HepG2 (cell line): ENCODE data around the gene CTTNBP2NL. TPM values are rescaled to one million over a fixed set of nuclear protein-coding genes. Genes with fewer than 3 reads are reported as not detected.

Source experiments
- BHLHE40 ChIP-seq: IDR thresholded peaks from 2 replicates; pipeline ENCODE4 v1.6.1; 2011; ENCODE audit warnings: low read length, improper control_type of control experiment
- CHCHD3 ChIP-seq: sonication (generic); formaldehyde crosslinking; IDR thresholded peaks from 2 replicates; pipeline ENCODE4 v1.8.0; 2022; ENCODE audit warnings: mild to moderate bottlenecking, missing genetic modification reagents, moderate library complexity
- DDIT3 ChIP-seq: sonication (generic); formaldehyde crosslinking; IDR thresholded peaks from 2 replicates; pipeline ENCODE4 v1.4.0; 2020; ENCODE audit warnings: mild to moderate bottlenecking, missing genetic modification reagents
- E2F1 ChIP-seq: sonication (generic); formaldehyde crosslinking; IDR thresholded peaks from 2 replicates; pipeline ENCODE4 v1.5.0; 2020; ENCODE audit warnings: missing genetic modification reagents
- FOXP4 ChIP-seq: sonication (generic); formaldehyde crosslinking; IDR thresholded peaks from 2 replicates; pipeline ENCODE4 v1.4.0; 2020; ENCODE audit warnings: missing genetic modification reagents
- GFI1 ChIP-seq: sonication (generic); formaldehyde crosslinking; IDR thresholded peaks from 2 replicates; pipeline ENCODE4 v1.5.0; 2020; ENCODE audit warnings: missing genetic modification reagents, mild to moderate bottlenecking, borderline replicate concordance
- IKZF4 ChIP-seq: sonication (generic); formaldehyde crosslinking; IDR thresholded peaks from 2 replicates; pipeline ENCODE4 v1.5.1; 2020; ENCODE audit warnings: borderline replicate concordance, mild to moderate bottlenecking, low read depth, missing genetic modification reagents; ENCODE audit errors: not compliant biosample characterization
- MAX ChIP-seq: IDR thresholded peaks from 2 replicates; pipeline ENCODE4 v1.6.1; 2012; ENCODE audit warnings: inconsistent platforms
- MED13 ChIP-seq: sonication (generic); formaldehyde crosslinking; IDR thresholded peaks from 2 replicates; pipeline ENCODE4 v1.5.0; 2020; ENCODE audit warnings: missing genetic modification reagents
- RAD21 ChIP-seq: fragments of 450-650 bp; formaldehyde crosslinking; IDR thresholded peaks from 2 replicates; pipeline ENCODE4 v1.5.0; 2020; ENCODE audit warnings: mild to moderate bottlenecking
- RELA ChIP-seq: sonication (generic); formaldehyde crosslinking; IDR thresholded peaks from 2 replicates; pipeline ENCODE4 v1.4.0; 2020; ENCODE audit warnings: missing genetic modification reagents
- SIN3B ChIP-seq: fragments of 150-350 bp; IDR thresholded peaks from 2 replicates; pipeline ENCODE4 v1.6.1; 2014; ENCODE audit warnings: low read length
- SRY ChIP-seq: sonication (generic); formaldehyde crosslinking; IDR thresholded peaks from 2 replicates; pipeline ENCODE4 v1.8.0; 2022; ENCODE audit warnings: mild to moderate bottlenecking, missing genetic modification reagents
- STAT5B ChIP-seq: sonication (generic); formaldehyde crosslinking; IDR thresholded peaks from 2 replicates; pipeline ENCODE4 v1.4.0; 2020; ENCODE audit warnings: missing genetic modification reagents
- TEAD3 ChIP-seq: optimal IDR thresholded peaks from 2 replicates; pipeline ENCODE3; 2016; ENCODE audit warnings: borderline replicate concordance
- ZBTB20 ChIP-seq: sonication (generic); formaldehyde crosslinking; IDR thresholded peaks from 2 replicates; pipeline ENCODE4 v1.8.1; 2023; ENCODE audit warnings: missing genetic modification reagents, low read depth, mild to moderate bottlenecking, borderline replicate concordance
- ZNF780A ChIP-seq: sonication (generic); formaldehyde crosslinking; IDR thresholded peaks from 2 replicates; pipeline ENCODE4 v1.8.0; 2022; ENCODE audit warnings: mild to moderate bottlenecking, missing genetic modification reagents, moderate library complexity
- polyA plus RNA-seq, 8 experiments: library from polyadenylated mRNA; depleted of rRNA in 3 of 8; stranded (reverse) in 7 of 8; unstranded in 1 of 8; fragments of >200 nt; fragmentation: Illumina TruSeq in 4 of 8; extraction: Trizol in 4 of 8; gene quantifications; 2 replicates each; pipeline versions ENCODE4 v1.2.1 to v1.2.3, GENCODE V29; 2011 to 2016; ENCODE audit warnings: low read depth in 4 of 8, missing spikeins in 1 of 8, mixed read lengths in 1 of 8; ENCODE audit not compliant: insufficient read depth in 1 of 8
- total RNA-seq, 5 experiments: library from RNA; depleted of rRNA; stranded (reverse); fragments of >200 nt; fragmentation: Illumina TruSeq; extraction: Trizol; gene quantifications; 2 replicates each; pipeline ENCODE4 v1.2.3, GENCODE V29; 2016; ENCODE audit warnings: low read depth in 1 of 5
- TF ChIP-seq, protein P1 (sequence below): sonication (generic); formaldehyde crosslinking; IDR thresholded peaks from 2 replicates; pipeline ENCODE4 v1.5.0; 2020; ENCODE audit warnings: mild to moderate bottlenecking, missing genetic modification reagents, borderline replicate concordance
- TF ChIP-seq, protein P2 (sequence below): sonication (generic); formaldehyde crosslinking; IDR thresholded peaks from 2 replicates; pipeline ENCODE4 v1.4.0; 2020; ENCODE audit warnings: mild to moderate bottlenecking, missing genetic modification reagents
- TF ChIP-seq, protein P3 (sequence below): fragments of 450-650 bp; IDR thresholded peaks from 2 replicates; pipeline ENCODE4 v1.6.1; 2016

The CTTNBP2NL gene
- total and polyA plus RNA-seq, 2 of the 13 experiments (the other 11 are each of a cell fraction or from before 2014, with no cell fraction given), result 2.1 to 4.1 TPM

DNA sequence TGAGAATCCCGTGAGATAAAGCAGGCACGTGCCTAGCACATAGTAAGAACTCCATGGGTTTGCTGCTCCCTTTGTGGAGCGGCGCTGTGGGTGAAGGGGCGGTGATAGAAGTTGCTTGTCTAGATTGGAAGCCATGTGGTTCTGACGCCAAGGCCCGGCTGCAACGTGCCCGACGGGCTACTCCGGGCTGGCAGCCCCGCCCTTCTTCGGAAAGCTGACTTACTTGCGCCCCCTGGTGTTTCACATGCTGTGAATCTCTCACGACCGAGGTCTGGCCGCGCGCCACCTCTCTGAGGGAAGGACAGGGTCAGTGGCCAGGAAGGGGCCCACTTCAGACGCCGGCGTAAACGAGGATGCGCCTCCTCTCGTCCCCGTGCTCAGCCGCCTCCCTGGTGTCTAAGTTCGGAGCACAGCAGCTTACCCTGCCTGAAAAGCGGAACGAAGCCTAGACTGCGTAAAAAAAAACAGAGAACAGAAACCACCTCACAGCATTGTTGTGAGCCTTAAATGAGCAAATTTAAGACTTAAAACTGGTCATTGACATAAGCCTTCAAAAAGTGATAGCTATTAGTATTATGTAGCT, 70.2 kb downstream of the CTTNBP2NL start (continued):
- TF ChIP-seq FOXP4 (peak; percentile 21; the same call in 1 of the 2 replicates), GFI1 (CRISPR knock-in tag) (peak; percentile 41; the same call in 1 of the 2 replicates), BHLHE40 (no peak; the same call in none of the 2 replicates), RAD21 (CRISPR knock-in tag) (peak; percentile 91), CHCHD3 (CRISPR knock-in tag) (no peak), ZBTB20 (CRISPR knock-in tag) (peak; percentile 57; the same call in 1 of the 2 replicates), STAT5B (CRISPR knock-in tag) (no peak), MAX (peak; percentile 95), MED13 (CRISPR knock-in tag) (no peak), ZNF780A (CRISPR knock-in tag) (no peak), IKZF4 (peak; percentile 39), TEAD3 (CRISPR knock-in tag) (peak; percentile 77), SIN3B (no peak), E2F1 (0 out of 2 replicates have a peak, but pooled peaks have one; percentile 39), DDIT3 (CRISPR knock-in tag) (no peak), RELA (CRISPR knock-in tag) (no peak), SRY (peak; percentile 79; the same call in 1 of the 2 replicates)
- TF ChIP-seq, protein P1, sequence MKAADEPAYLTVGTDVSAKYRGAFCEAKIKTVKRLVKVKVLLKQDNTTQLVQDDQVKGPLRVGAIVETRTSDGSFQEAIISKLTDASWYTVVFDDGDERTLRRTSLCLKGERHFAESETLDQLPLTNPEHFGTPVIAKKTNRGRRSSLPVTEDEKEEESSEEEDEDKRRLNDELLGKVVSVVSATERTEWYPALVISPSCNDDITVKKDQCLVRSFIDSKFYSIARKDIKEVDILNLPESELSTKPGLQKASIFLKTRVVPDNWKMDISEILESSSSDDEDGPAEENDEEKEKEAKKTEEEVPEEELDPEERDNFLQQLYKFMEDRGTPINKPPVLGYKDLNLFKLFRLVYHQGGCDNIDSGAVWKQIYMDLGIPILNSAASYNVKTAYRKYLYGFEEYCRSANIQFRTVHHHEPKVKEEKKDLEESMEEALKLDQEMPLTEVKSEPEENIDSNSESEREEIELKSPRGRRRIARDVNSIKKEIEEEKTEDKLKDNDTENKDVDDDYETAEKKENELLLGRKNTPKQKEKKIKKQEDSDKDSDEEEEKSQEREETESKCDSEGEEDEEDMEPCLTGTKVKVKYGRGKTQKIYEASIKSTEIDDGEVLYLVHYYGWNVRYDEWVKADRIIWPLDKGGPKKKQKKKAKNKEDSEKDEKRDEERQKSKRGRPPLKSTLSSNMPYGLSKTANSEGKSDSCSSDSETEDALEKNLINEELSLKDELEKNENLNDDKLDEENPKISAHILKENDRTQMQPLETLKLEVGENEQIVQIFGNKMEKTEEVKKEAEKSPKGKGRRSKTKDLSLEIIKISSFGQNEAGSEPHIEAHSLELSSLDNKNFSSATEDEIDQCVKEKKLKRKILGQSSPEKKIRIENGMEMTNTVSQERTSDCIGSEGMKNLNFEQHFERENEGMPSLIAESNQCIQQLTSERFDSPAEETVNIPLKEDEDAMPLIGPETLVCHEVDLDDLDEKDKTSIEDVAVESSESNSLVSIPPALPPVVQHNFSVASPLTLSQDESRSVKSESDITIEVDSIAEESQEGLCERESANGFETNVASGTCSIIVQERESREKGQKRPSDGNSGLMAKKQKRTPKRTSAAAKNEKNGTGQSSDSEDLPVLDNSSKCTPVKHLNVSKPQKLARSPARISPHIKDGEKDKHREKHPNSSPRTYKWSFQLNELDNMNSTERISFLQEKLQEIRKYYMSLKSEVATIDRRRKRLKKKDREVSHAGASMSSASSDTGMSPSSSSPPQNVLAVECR (CRISPR knock-in tag), result peak; percentile 55; the same call in 1 of the 2 replicates
- TF ChIP-seq, protein P2, sequence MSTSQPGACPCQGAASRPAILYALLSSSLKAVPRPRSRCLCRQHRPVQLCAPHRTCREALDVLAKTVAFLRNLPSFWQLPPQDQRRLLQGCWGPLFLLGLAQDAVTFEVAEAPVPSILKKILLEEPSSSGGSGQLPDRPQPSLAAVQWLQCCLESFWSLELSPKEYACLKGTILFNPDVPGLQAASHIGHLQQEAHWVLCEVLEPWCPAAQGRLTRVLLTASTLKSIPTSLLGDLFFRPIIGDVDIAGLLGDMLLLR, result peak; percentile 75; the same call in 1 of the 2 replicates
- TF ChIP-seq, protein P3, sequence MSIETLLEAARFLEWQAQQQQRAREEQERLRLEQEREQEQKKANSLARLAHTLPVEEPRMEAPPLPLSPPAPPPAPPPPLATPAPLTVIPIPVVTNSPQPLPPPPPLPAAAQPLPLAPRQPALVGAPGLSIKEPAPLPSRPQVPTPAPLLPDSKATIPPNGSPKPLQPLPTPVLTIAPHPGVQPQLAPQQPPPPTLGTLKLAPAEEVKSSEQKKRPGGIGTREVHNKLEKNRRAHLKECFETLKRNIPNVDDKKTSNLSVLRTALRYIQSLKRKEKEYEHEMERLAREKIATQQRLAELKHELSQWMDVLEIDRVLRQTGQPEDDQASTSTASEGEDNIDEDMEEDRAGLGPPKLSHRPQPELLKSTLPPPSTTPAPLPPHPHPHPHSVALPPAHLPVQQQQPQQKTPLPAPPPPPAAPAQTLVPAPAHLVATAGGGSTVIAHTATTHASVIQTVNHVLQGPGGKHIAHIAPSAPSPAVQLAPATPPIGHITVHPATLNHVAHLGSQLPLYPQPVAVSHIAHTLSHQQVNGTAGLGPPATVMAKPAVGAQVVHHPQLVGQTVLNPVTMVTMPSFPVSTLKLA, result peak; percentile 79
